Testis (tissue), 3 donors: ENCODE data around the gene ARHGAP32. TPM values are rescaled to one million over a fixed set of nuclear protein-coding genes. Genes with fewer than 3 reads are reported as not detected.
"Not testable (repeated sequence)": the region's sequence is repeated elsewhere in the genome, so short reads cannot be mapped to it uniquely, and the experiment has no call there.

Experiments used
- DNase-seq: peaks from one replicate; pipeline ENCODE4 v3.0.0-alpha.2; 2019
- H3K27ac ChIP-seq, 2 donors: fragments of 200-600 bp; sonication (generic); one replicate each; pipeline ENCODE4 v1.5.1; 2019
- H3K27me3 ChIP-seq: fragments of 200-600 bp; sonication (generic); one replicate; pipeline ENCODE4 v1.5.1; 2019
- H3K36me3 ChIP-seq: fragments of 200-600 bp; sonication (generic); one replicate; pipeline ENCODE4 v1.5.1; 2017; ENCODE audit warnings: low read depth; ENCODE audit errors: missing control alignments
- H3K4me1 ChIP-seq: fragments of 200-600 bp; sonication (generic); one replicate; pipeline ENCODE4 v1.5.1; 2019
- H3K4me3 ChIP-seq, 2 donors: fragments of 200-600 bp; sonication (generic); one replicate each; pipeline ENCODE4 v1.5.1; 2017 to 2019
- H3K9me3 ChIP-seq: fragments of 200-600 bp; sonication (generic); one replicate; pipeline ENCODE4 v1.5.1; 2017
- POLR2A ChIP-seq: fragments of 450-650 bp; IDR thresholded peaks from one replicate; pipeline ENCODE4 v1.6.1; 2017; ENCODE audit warnings: antibody characterized with exemption, mild to moderate bottlenecking, moderate library complexity
- WGBS, 2 donors: methylation state at CpG; one replicate each; pipeline ENCODE4 v1.1.5; 2018; 5-methylcytosine and 5-hydroxymethylcytosine counted together
- intact Hi-C: fragments of 100-400 bp; cut with DNase I; formaldehyde crosslinking; loops from one replicate; pipeline ENCODE4 v1.15.1; 2023; ENCODE audit warnings: low total_unique reads
- polyA plus RNA-seq: library from polyadenylated mRNA; stranded (reverse); fragments of 350-450 nt; fragmentation: Illumina TruSeq; extraction: RNeasy Lipid Tissue Mini Kit (QIAGEN cat#74804); gene quantifications from one replicate; pipeline ENCODE4 v1.2.3, GENCODE V29; 2014; ENCODE audit warnings: low read depth, low replicate concordance; ENCODE audit not compliant: insufficient read depth
- total RNA-seq, 2 donors: library from RNA; depleted of rRNA; stranded (reverse); fragments of >200 nt; gene quantifications; one replicate each; pipeline ENCODE4 v1.2.3, GENCODE V29; 2016
- TF ChIP-seq, protein P1 (sequence below), 3 experiments: fragments of 450-650 bp in 2 of 3; fragments of 200-600 bp in 1 of 3; sonication (generic) in 1 of 3; IDR thresholded peaks; one replicate each; pipeline ENCODE4 v1.5.1; 2016 to 2019; ENCODE audit warnings: antibody characterized with exemption in 3 of 3, mild to moderate bottlenecking in 2 of 3, moderate library complexity in 1 of 3

The ARHGAP32 gene
- total and polyA plus RNA-seq, 3 donors from 2014 or later, result 33.0 to 58.1 (median 53.8) TPM

DNA sequence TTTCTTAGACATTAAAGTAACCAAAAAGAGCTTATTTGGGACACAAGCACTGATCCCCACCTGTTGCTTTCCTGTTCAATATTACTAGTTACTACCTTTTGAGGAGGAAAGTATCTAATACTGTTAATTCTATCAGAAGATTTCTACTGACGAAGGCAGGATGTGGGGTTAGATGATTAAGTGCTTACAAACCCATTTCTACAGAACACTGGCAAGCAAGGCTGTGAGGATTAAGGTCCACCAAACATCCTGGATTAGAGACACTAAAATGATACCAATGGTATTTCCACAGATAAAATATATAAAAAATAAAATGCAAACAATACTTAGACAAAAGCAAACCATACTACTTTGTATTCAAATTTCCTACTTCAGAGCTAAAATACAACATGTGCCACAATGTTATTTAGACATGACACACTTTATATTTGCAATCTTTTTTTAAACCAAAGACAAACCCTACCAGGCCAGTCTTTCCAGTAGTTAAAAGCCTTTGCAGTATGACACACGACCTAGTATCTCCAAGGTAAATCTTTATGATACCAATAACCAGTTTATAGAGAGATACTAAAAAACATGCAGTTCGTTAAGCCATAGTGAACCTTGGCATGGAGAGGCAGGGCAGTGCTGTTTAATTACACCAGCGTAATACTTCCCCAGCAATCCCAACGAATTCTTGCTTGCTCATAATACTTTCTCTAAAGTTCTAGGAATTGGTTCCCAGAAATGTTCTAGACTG lies 178.2 kb downstream of the ARHGAP32 start:
- H3K27ac ChIP-seq, result no peak overlapping the region
- no peaks in the 10 kb centered on the region for H3K9me3 ChIP-seq
- no peaks in the 10 kb centered on the region for H3K4me1 ChIP-seq
- DNase-seq, result no peak
- no peak overlapping the region for H3K4me3 ChIP-seq
- H3K27me3 ChIP-seq, result no peaks in the 10 kb centered on the region
- no peaks in the 10 kb centered on the region for H3K36me3 ChIP-seq
- intact Hi-C loops, result no loop called here
- TF ChIP-seq POLR2A, result no peak
- TF ChIP-seq, protein P1, sequence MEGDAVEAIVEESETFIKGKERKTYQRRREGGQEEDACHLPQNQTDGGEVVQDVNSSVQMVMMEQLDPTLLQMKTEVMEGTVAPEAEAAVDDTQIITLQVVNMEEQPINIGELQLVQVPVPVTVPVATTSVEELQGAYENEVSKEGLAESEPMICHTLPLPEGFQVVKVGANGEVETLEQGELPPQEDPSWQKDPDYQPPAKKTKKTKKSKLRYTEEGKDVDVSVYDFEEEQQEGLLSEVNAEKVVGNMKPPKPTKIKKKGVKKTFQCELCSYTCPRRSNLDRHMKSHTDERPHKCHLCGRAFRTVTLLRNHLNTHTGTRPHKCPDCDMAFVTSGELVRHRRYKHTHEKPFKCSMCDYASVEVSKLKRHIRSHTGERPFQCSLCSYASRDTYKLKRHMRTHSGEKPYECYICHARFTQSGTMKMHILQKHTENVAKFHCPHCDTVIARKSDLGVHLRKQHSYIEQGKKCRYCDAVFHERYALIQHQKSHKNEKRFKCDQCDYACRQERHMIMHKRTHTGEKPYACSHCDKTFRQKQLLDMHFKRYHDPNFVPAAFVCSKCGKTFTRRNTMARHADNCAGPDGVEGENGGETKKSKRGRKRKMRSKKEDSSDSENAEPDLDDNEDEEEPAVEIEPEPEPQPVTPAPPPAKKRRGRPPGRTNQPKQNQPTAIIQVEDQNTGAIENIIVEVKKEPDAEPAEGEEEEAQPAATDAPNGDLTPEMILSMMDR (IDR thresholded peaks at IDR 0.05), result no peak
- 85 to 88% methylated on average over 5 of the region's 5 CpGs for WGBS, 2 donors

GRCh38 chr11:129012880-129013279 lies 179.2 kb downstream of the ARHGAP32 start:
- H3K9me3 ChIP-seq, result no peaks in the 10 kb centered on the region
- WGBS, 2 donors, result 92 to 94% methylated on average over 4 of the region's 4 CpGs
- intact Hi-C loops, result no loop called here
- H3K27me3 ChIP-seq, result no peaks in the 10 kb centered on the region
- no peaks in the 10 kb centered on the region for H3K4me1 ChIP-seq
- no peaks in the 10 kb centered on the region for H3K36me3 ChIP-seq
- H3K27ac ChIP-seq, result no peak overlapping the region
- DNase-seq, result no peak
- H3K4me3 ChIP-seq, result no peak overlapping the region
- TF ChIP-seq, protein P1 (IDR thresholded peaks at IDR 0.05), result no peak
- no peak for TF ChIP-seq POLR2A

DNA sequence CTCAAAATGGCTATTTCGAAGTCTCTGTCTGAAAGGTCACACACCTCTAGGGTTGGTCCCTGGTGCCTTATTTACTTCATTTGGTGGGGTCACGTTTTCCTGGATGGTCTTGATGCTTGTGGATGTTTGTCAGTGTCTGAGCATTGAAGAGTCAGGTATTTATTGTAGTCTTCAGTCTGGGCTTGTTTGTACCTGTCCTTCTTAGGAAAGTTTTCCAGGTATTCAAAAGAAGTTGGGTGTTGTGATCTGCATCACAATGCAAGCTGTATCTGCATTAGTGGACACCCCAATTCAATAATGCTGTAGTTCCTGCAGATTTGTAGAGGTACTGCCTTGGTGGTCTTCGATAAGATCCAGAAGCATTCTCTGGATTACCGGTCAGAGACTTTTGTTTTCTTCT lies 186.0 kb downstream of the ARHGAP32 start:
- WGBS, 2 donors, result 92 to 95% methylated on average over 4 of the region's 4 CpGs
- Histone ChIP-seq H3K9me3 (no peaks in the 10 kb centered on the region), H3K4me1 (no peaks in the 10 kb centered on the region), H3K4me3 (no peak overlapping the region), H3K27me3 (no peaks in the 10 kb centered on the region), H3K27ac (no peak overlapping the region), H3K36me3 (no peaks in the 10 kb centered on the region)
- TF ChIP-seq POLR2A, result no peak
- TF ChIP-seq, protein P1 (IDR thresholded peaks at IDR 0.05), result no peak
- intact Hi-C loops, result no loop called here
- DNase-seq, result no peak

DNA sequence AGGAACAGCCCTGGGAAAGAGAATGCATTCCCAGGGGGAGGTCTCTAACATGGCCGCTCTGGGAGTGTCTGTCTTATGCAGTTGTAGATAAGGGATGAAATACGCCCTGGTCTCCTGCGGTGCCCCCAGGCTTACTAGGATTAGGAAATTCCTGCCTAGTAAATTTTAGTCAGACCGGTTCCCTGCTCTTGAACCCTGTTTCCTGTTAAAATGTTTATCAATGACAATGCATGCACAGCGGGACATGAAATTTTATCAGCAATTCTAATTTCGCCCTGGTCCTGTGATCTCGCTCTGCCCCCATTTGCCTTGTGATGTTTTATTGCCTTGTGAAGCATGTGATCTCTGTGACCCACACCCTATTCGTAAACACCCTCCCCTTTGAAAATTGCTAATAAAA lies 193.0 kb downstream of the ARHGAP32 start:
- H3K9me3 ChIP-seq, intact Hi-C loops, DNase-seq, H3K27ac ChIP-seq, H3K4me3 ChIP-seq, H3K4me1 ChIP-seq, H3K36me3 ChIP-seq, H3K27me3 ChIP-seq: not testable (repeated sequence)
- 92 to 93% methylated on average over 8 of the region's 8 CpGs for WGBS, 2 donors

GRCh38 chr11:128988242-128988970 lies 203.7 kb downstream of the ARHGAP32 start:
- Histone ChIP-seq H3K27ac (no peak overlapping the region), H3K4me1 (no peaks in the 10 kb centered on the region), H3K9me3 (no peaks in the 10 kb centered on the region), H3K36me3 (no peaks in the 10 kb centered on the region), H3K27me3 (no peaks in the 10 kb centered on the region), H3K4me3 (no peak overlapping the region)
- intact Hi-C loops, result no loop called here
- DNase-seq, result no peak
- TF ChIP-seq POLR2A, result no peak
- TF ChIP-seq, protein P1 (IDR thresholded peaks at IDR 0.05), result no peak
